HepG2 (cell line): Measurements from ENCODE around the gene NT5DC4. TPM values are rescaled to one million over a fixed set of nuclear protein-coding genes. Genes with fewer than 3 reads are reported as not detected.

ENCODE experiments used
- BRD4 ChIP-seq: sonication (generic); formaldehyde crosslinking; IDR thresholded peaks from 2 replicates; pipeline ENCODE4 v1.4.0; 2020; ENCODE audit warnings: missing genetic modification reagents
- ETV5 ChIP-seq: IDR thresholded peaks from 2 replicates; pipeline ENCODE4 v1.6.1; 2018; ENCODE audit warnings: missing biosample characterization, missing genetic modification reagents, inconsistent platforms, borderline replicate concordance
- NFATC3 ChIP-seq: sonication (generic); formaldehyde crosslinking; IDR thresholded peaks from 2 replicates; pipeline ENCODE4 v1.5.1; 2020; ENCODE audit warnings: mild to moderate bottlenecking, missing genetic modification reagents
- ONECUT2 ChIP-seq: sonication (generic); formaldehyde crosslinking; IDR thresholded peaks from 2 replicates; pipeline ENCODE4 v1.4.0; 2020; ENCODE audit warnings: missing genetic modification reagents
- TFE3 ChIP-seq: IDR thresholded peaks from 2 replicates; pipeline ENCODE4 v1.6.1; 2016
- ZBTB7B ChIP-seq: sonication (generic); formaldehyde crosslinking; IDR thresholded peaks from 2 replicates; pipeline ENCODE4 v1.4.0; 2020; ENCODE audit warnings: missing genetic modification reagents
- ZHX2 ChIP-seq, 2 experiments: sonication (generic) in 1 of 2; formaldehyde crosslinking in 1 of 2; IDR thresholded peaks; 2 replicates each; pipeline versions ENCODE4 v1.6.1 to v1.9.0; 2014 to 2022; ENCODE audit warnings: antibody characterized with exemption in 1 of 2, borderline replicate concordance in 1 of 2, inconsistent platforms in 1 of 2, low read depth in 1 of 2, missing genetic modification reagents in 1 of 2
- ZNF142 ChIP-seq: sonication (generic); formaldehyde crosslinking; IDR thresholded peaks from 2 replicates; pipeline ENCODE4 v1.4.0; 2020; ENCODE audit warnings: missing genetic modification reagents
- polyA plus RNA-seq, 8 experiments: library from polyadenylated mRNA; depleted of rRNA in 3 of 8; stranded (reverse) in 7 of 8; unstranded in 1 of 8; fragments of >200 nt; fragmentation: Illumina TruSeq in 4 of 8; extraction: Trizol in 4 of 8; gene quantifications; 2 replicates each; pipeline versions ENCODE4 v1.2.1 to v1.2.3, GENCODE V29; 2011 to 2016; ENCODE audit warnings: low read depth in 4 of 8, missing spikeins in 1 of 8, mixed read lengths in 1 of 8; ENCODE audit not compliant: insufficient read depth in 1 of 8
- total RNA-seq, 5 experiments: library from RNA; depleted of rRNA; stranded (reverse); fragments of >200 nt; fragmentation: Illumina TruSeq; extraction: Trizol; gene quantifications; 2 replicates each; pipeline ENCODE4 v1.2.3, GENCODE V29; 2016; ENCODE audit warnings: low read depth in 1 of 5
- TF ChIP-seq, protein P1 (sequence below): sonication (generic); formaldehyde crosslinking; IDR thresholded peaks from 2 replicates; pipeline ENCODE4 v1.4.0; 2020; ENCODE audit warnings: missing genetic modification reagents
- TF ChIP-seq, protein P2 (sequence below): sonication (generic); formaldehyde crosslinking; IDR thresholded peaks from 2 replicates; pipeline ENCODE4 v1.5.0; 2020; ENCODE audit warnings: mild to moderate bottlenecking, missing genetic modification reagents

The NT5DC4 gene
- total and polyA plus RNA-seq, 2 of the 13 experiments (the other 11 are each of a cell fraction or from before 2014, with no cell fraction given): 0.04 to 4.2 TPM

DNA sequence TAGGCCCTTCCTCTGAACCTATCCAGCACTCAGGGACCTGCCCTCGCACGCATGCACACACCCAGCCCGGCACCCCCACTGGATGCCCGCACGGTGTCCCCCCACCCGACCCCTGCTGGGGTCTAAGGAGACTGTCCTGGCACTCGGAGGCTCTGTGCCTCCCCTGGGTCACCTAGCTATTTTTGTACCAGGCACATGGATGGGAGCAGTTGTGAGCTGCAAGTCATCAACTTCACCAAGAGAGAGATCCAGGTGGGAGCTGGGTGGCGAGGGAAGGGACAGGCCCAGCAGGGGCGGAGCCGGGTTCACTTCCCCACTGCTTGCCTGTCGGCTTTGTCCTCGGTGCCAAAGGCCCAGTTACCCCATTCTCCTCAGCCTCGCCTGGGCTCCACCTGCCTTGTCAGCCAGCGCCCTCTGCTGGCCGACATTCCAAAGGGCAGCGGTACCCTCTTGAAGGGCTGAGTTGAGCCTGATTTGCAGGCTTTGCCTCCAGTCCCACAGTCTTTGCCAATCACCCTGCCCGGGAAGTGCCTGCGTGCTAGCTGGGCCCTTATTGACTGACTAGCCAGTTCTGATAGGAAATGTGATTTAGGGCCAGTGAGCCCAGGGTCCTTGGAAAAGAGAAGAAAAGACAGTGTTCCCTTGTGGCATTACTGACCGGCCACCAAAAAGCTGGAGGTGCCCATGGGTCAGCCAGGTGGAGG lies 5.8 kb downstream of the NT5DC4 start (continued):
- TF ChIP-seq, protein P1, sequence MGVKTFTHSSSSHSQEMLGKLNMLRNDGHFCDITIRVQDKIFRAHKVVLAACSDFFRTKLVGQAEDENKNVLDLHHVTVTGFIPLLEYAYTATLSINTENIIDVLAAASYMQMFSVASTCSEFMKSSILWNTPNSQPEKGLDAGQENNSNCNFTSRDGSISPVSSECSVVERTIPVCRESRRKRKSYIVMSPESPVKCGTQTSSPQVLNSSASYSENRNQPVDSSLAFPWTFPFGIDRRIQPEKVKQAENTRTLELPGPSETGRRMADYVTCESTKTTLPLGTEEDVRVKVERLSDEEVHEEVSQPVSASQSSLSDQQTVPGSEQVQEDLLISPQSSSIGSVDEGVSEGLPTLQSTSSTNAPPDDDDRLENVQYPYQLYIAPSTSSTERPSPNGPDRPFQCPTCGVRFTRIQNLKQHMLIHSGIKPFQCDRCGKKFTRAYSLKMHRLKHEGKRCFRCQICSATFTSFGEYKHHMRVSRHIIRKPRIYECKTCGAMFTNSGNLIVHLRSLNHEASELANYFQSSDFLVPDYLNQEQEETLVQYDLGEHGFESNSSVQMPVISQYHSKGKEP (CRISPR knock-in tag): no peak
- peak; percentile 57; the same call in 1 of the 2 replicates for TF ChIP-seq ZBTB7B
- TF ChIP-seq, protein P2, sequence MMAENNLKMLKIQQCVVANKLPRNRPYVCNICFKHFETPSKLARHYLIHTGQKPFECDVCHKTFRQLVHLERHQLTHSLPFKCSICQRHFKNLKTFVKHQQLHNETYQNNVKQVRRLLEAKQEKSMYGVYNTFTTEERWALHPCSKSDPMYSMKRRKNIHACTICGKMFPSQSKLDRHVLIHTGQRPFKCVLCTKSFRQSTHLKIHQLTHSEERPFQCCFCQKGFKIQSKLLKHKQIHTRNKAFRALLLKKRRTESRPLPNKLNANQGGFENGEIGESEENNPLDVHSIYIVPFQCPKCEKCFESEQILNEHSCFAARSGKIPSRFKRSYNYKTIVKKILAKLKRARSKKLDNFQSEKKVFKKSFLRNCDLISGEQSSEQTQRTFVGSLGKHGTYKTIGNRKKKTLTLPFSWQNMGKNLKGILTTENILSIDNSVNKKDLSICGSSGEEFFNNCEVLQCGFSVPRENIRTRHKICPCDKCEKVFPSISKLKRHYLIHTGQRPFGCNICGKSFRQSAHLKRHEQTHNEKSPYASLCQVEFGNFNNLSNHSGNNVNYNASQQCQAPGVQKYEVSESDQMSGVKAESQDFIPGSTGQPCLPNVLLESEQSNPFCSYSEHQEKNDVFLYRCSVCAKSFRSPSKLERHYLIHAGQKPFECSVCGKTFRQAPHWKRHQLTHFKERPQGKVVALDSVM (CRISPR knock-in tag): no peak; the same call in 1 of the 2 replicates
- peak; percentile 20; the same call in 1 of the 2 replicates for TF ChIP-seq ZNF142 (CRISPR knock-in tag)
- peak; percentile 66 for TF ChIP-seq ETV5 (CRISPR knock-in tag)
- TF ChIP-seq TFE3: peak; percentile 45; the same call in 1 of the 2 replicates
- TF ChIP-seq ONECUT2 (CRISPR knock-in tag): no peak
- TF ChIP-seq NFATC3 (CRISPR knock-in tag): peak; percentile 89; the same call in 1 of the 2 replicates
- no peak for TF ChIP-seq BRD4 (CRISPR knock-in tag)
- TF ChIP-seq ZHX2 (IDR thresholded peaks at IDR 0.05; ENCODE audit: low read depth): no peak
- no peak for TF ChIP-seq ZHX2 (CRISPR knock-in tag; IDR thresholded peaks at IDR 0.05; ENCODE audit: borderline replicate concordance)
